ENCODE results near the gene COX4I1.
"Not testable (repeated sequence)": the region's sequence is repeated elsewhere in the genome, so short reads cannot be mapped to it uniquely, and the experiment has no call there.

Gene COX4I1

GRCh38 chr16:85808104-85808503 lies 8.6 kb downstream of the COX4I1 start:
- H3K9me3 ChIP-seq (ENCODE audit: control insufficient read depth, low read length); H3K4me3 ChIP-seq (ENCODE audit: low read length); H3K36me3 ChIP-seq (ENCODE audit: control insufficient read depth, insufficient read depth, low read length); H3K9ac ChIP-seq (ENCODE audit: low read length); H3K4me1 ChIP-seq (ENCODE audit: control insufficient read depth, insufficient read depth, low read length): not testable (repeated sequence)
- H3K27me3 ChIP-seq (ENCODE audit: control insufficient read depth, insufficient read depth, low read length): peaks cover 15% of the 10 kb centered on the region

- Histone ChIP-seq H3K36me3 (ENCODE audit: control insufficient read depth, insufficient read depth, low read length) (peaks cover 9% of the 10 kb centered on the region), H3K9ac (ENCODE audit: low read length) (no peak overlapping the region), H3K27me3 (ENCODE audit: control insufficient read depth, insufficient read depth, low read length) (peaks cover 18% of the 10 kb centered on the region), H3K9me3 (ENCODE audit: control insufficient read depth, low read length) (no peaks in the 10 kb centered on the region), H3K4me3 (ENCODE audit: low read length) (no peak overlapping the region), H3K4me1 (ENCODE audit: control insufficient read depth, insufficient read depth, low read length) (no peaks in the 10 kb centered on the region)
Observed at GRCh38 chr16:85808926-85809325, 9.4 kb downstream of the COX4I1 start.

- H3K4me3 ChIP-seq (ENCODE audit: low read length): no peak overlapping the region
- H3K9me3 ChIP-seq (ENCODE audit: control insufficient read depth, low read length): no peaks in the 10 kb centered on the region
- no peaks in the 10 kb centered on the region for H3K4me1 ChIP-seq (ENCODE audit: control insufficient read depth, insufficient read depth, low read length)
- H3K27me3 ChIP-seq (ENCODE audit: control insufficient read depth, insufficient read depth, low read length): peaks cover 18% of the 10 kb centered on the region
- H3K36me3 ChIP-seq (ENCODE audit: control insufficient read depth, insufficient read depth, low read length): peaks cover 9% of the 10 kb centered on the region
- H3K9ac ChIP-seq (ENCODE audit: low read length): no peak overlapping the region
Observed at GRCh38 chr16:85809645-85810044, 10.2 kb downstream of the COX4I1 start.

- no peak overlapping the region for H3K4me3 ChIP-seq (ENCODE audit: low read length)
- H3K27me3 ChIP-seq (ENCODE audit: control insufficient read depth, insufficient read depth, low read length): peaks cover 18% of the 10 kb centered on the region
- H3K9me3 ChIP-seq (ENCODE audit: control insufficient read depth, low read length): no peaks in the 10 kb centered on the region
- H3K9ac ChIP-seq (ENCODE audit: low read length): no peak overlapping the region
- peaks cover 6% of the 10 kb centered on the region for H3K36me3 ChIP-seq (ENCODE audit: control insufficient read depth, insufficient read depth, low read length)
- H3K4me1 ChIP-seq (ENCODE audit: control insufficient read depth, insufficient read depth, low read length): no peaks in the 10 kb centered on the region
Observed at GRCh38 chr16:85810097-85810741, 10.7 kb downstream of the COX4I1 start.

GRCh38 chr16:85810742-85811115 lies 11.2 kb downstream of the COX4I1 start:
- Histone ChIP-seq H3K27me3 (ENCODE audit: control insufficient read depth, insufficient read depth, low read length) (peaks cover 18% of the 10 kb centered on the region), H3K9me3 (ENCODE audit: control insufficient read depth, low read length) (no peaks in the 10 kb centered on the region), H3K4me1 (ENCODE audit: control insufficient read depth, insufficient read depth, low read length) (no peaks in the 10 kb centered on the region), H3K4me3 (ENCODE audit: low read length) (no peak overlapping the region), H3K9ac (ENCODE audit: low read length) (no peak overlapping the region), H3K36me3 (ENCODE audit: control insufficient read depth, insufficient read depth, low read length) (peaks cover under 1% of the 10 kb centered on the region)

GRCh38 chr16:85812031-85812807 lies 12.7 kb downstream of the COX4I1 start:
- Histone ChIP-seq H3K9ac (ENCODE audit: low read length) (no peak overlapping the region), H3K4me3 (ENCODE audit: low read length) (no peak overlapping the region), H3K9me3 (ENCODE audit: control insufficient read depth, low read length) (no peaks in the 10 kb centered on the region), H3K4me1 (ENCODE audit: control insufficient read depth, insufficient read depth, low read length) (no peaks in the 10 kb centered on the region), H3K36me3 (ENCODE audit: control insufficient read depth, insufficient read depth, low read length) (no peaks in the 10 kb centered on the region), H3K27me3 (ENCODE audit: control insufficient read depth, insufficient read depth, low read length) (peaks cover 18% of the 10 kb centered on the region)

- Histone ChIP-seq H3K9me3 (ENCODE audit: control insufficient read depth, low read length) (no peaks in the 10 kb centered on the region), H3K36me3 (ENCODE audit: control insufficient read depth, insufficient read depth, low read length) (no peaks in the 10 kb centered on the region), H3K4me1 (ENCODE audit: control insufficient read depth, insufficient read depth, low read length) (no peaks in the 10 kb centered on the region), H3K9ac (ENCODE audit: low read length) (no peak overlapping the region), H3K4me3 (ENCODE audit: low read length) (no peak overlapping the region), H3K27me3 (ENCODE audit: control insufficient read depth, insufficient read depth, low read length) (peaks cover 18% of the 10 kb centered on the region)
Observed at GRCh38 chr16:85812811-85813700, 13.6 kb downstream of the COX4I1 start.

- Histone ChIP-seq H3K9me3 (ENCODE audit: control insufficient read depth, low read length) (no peaks in the 10 kb centered on the region), H3K27me3 (ENCODE audit: control insufficient read depth, insufficient read depth, low read length) (peaks cover 29% of the 10 kb centered on the region), H3K4me1 (ENCODE audit: control insufficient read depth, insufficient read depth, low read length) (peaks cover 3% of the 10 kb centered on the region), H3K9ac (ENCODE audit: low read length) (no peak overlapping the region), H3K4me3 (ENCODE audit: low read length) (no peak overlapping the region), H3K36me3 (ENCODE audit: control insufficient read depth, insufficient read depth, low read length) (no peaks in the 10 kb centered on the region)
Observed at GRCh38 chr16:85816159-85816558, 16.7 kb downstream of the COX4I1 start.

- H3K9ac ChIP-seq (ENCODE audit: low read length); H3K9me3 ChIP-seq (ENCODE audit: control insufficient read depth, low read length); H3K36me3 ChIP-seq (ENCODE audit: control insufficient read depth, insufficient read depth, low read length); H3K4me3 ChIP-seq (ENCODE audit: low read length): not testable (repeated sequence)
- peaks cover 22% of the 10 kb centered on the region for H3K27me3 ChIP-seq (ENCODE audit: control insufficient read depth, insufficient read depth, low read length)
- peaks cover 11% of the 10 kb centered on the region for H3K4me1 ChIP-seq (ENCODE audit: control insufficient read depth, insufficient read depth, low read length)
Observed at GRCh38 chr16:85817195-85817594, 17.7 kb downstream of the COX4I1 start.

GRCh38 chr16:85819245-85819644 lies 19.8 kb downstream of the COX4I1 start:
- peaks cover 11% of the 10 kb centered on the region for H3K4me1 ChIP-seq (ENCODE audit: control insufficient read depth, insufficient read depth, low read length)
- H3K27me3 ChIP-seq (ENCODE audit: control insufficient read depth, insufficient read depth, low read length): peaks cover 13% of the 10 kb centered on the region
- H3K9ac ChIP-seq (ENCODE audit: low read length): no peak overlapping the region
- no peak overlapping the region for H3K4me3 ChIP-seq (ENCODE audit: low read length)
- no peaks in the 10 kb centered on the region for H3K9me3 ChIP-seq (ENCODE audit: control insufficient read depth, low read length)
- no peaks in the 10 kb centered on the region for H3K36me3 ChIP-seq (ENCODE audit: control insufficient read depth, insufficient read depth, low read length)

- Histone ChIP-seq H3K27me3 (ENCODE audit: control insufficient read depth, insufficient read depth, low read length) (peaks cover 13% of the 10 kb centered on the region), H3K4me3 (ENCODE audit: low read length) (no peak overlapping the region), H3K36me3 (ENCODE audit: control insufficient read depth, insufficient read depth, low read length) (no peaks in the 10 kb centered on the region), H3K9me3 (ENCODE audit: control insufficient read depth, low read length) (no peaks in the 10 kb centered on the region), H3K4me1 (ENCODE audit: control insufficient read depth, insufficient read depth, low read length) (peaks cover 11% of the 10 kb centered on the region), H3K9ac (ENCODE audit: low read length) (no peak overlapping the region)
Observed at GRCh38 chr16:85819771-85820170, 20.3 kb downstream of the COX4I1 start.

Measured in mucosa of stomach (tissue), 1 donor.